Pancreas (tissue), 10 donors: ENCODE results near the gene OR2AT4. TPM values are rescaled to one million over a fixed set of nuclear protein-coding genes. Genes with fewer than 3 reads are reported as not detected.

Experiments
- ATAC-seq, 4 donors: fragments of 200-7000 bp; cut with Tn5 transposase; one replicate each; pipeline versions ENCODE4 v1.8.0 to v1.9.1; 2020; ENCODE audit warnings: mild to moderate bottlenecking in 4 of 4, moderate library complexity in 4 of 4
- DNase-seq, 6 donors: peaks; one replicate each; pipeline ENCODE4 v3.0.0-alpha.2; 2020
- FAIRE-seq: peaks from 2 replicates; lab custom pipeline; 2012; peaks lifted over from hg19 to GRCh38; lab: Jason Lieb, UNC
- H3K27ac ChIP-seq, 4 donors: fragments of 200-600 bp; sonication (generic); 1 replicate in 3 of 4; 2 replicates in 1 of 4; pipeline versions ENCODE4 v1.5.0 to v1.8.0; 2020
- H3K27me3 ChIP-seq, 4 donors: fragments of 200-600 bp; one replicate each; pipeline ENCODE4 v1.8.0; 2021
- H3K36me3 ChIP-seq, 3 donors: fragments of 200-600 bp; sonication (generic) in 1 of 3; one replicate each; pipeline versions ENCODE4 v1.5.0 to v1.8.0; 2020 to 2021
- H3K4me1 ChIP-seq, 3 donors: fragments of 200-600 bp; one replicate each; pipeline ENCODE4 v1.8.0; 2021
- H3K4me3 ChIP-seq, 4 donors: fragments of 200-600 bp; sonication (generic) in 2 of 4; one replicate each; pipeline versions ENCODE4 v1.5.0 to v1.8.0; 2020 to 2021
- H3K9me3 ChIP-seq, 4 donors: fragments of 200-600 bp; one replicate each; pipeline ENCODE4 v1.8.0; 2021
- CTCF ChIP-seq, 4 donors: fragments of 200-600 bp; sonication (generic) in 3 of 4; IDR thresholded peaks; one replicate each; pipeline versions ENCODE4 v1.5.0 to v1.8.0; 2021; ENCODE audit warnings: antibody characterized with exemption in 4 of 4
- WGBS, 2 donors: extraction: QIAGEN DNeasy Blood & Tissue Kit; methylation state at CpG; one replicate each; pipeline ENCODE4 v1.1.7; 2013; 5-methylcytosine and 5-hydroxymethylcytosine counted together
- intact Hi-C, 3 donors: fragments of 100-400 bp; cut with DNase I; formaldehyde crosslinking; loops; one replicate each; pipeline versions ENCODE4 v1.11.1 to v1.14.2; 2022
- polyA plus RNA-seq, 2 donors: library from polyadenylated mRNA; stranded (reverse); fragments of 200-250 nt; gene quantifications; one replicate each; pipeline ENCODE4 v1.2.3, GENCODE V29; 2013
- total RNA-seq, 6 donors: library from RNA; stranded (reverse); fragmentation: NEBNext Ultra II Directional in 4 of 6; extraction: Animal tissue kit (Norgen Biotek cat#: 25700) in 4 of 6; gene quantifications; one replicate each; pipeline versions ENCODE4 v1.2.1 to v1.2.4, GENCODE V29; 2021 to 2023
- donor health status: healthy with polysubstance abuse.
- donor health status: DM: no; HTN: no; CAD: no; lungs with moderate emphysema.
- donor health status: DM: no; HTN: no; CAD: no.
- donor health status: control.
- donor health status: control.
- donor health status: Bipolar disorder and iron deficiency.
- donor health status: DM: yes; HTN: yes; CAD: no.
- donor health status: DM: no; HTN: no; CAD: no.
- donor health status: DM: no; HTN: no; CAD: no.
- donor health status: DM: yes; HTN: yes; CAD: no.

The OR2AT4 gene
- total and polyA plus RNA-seq, 8 donors: under 0.01 TPM; not detected in 7

GRCh38 chr11:75035911-75036565, 60.6 kb downstream of the OR2AT4 start:
- H3K36me3 ChIP-seq: no peaks in the 10 kb centered on the region
- no peaks in the 10 kb centered on the region for H3K4me1 ChIP-seq
- no peak for DNase-seq
- FAIRE-seq: no peak
- no peaks in the 10 kb centered on the region for H3K27me3 ChIP-seq
- H3K27ac ChIP-seq: no peak overlapping the region
- intact Hi-C loops: no loop called here
- TF ChIP-seq CTCF (IDR thresholded peaks at IDR 0.05): no peak
- no peaks in the 10 kb centered on the region for H3K9me3 ChIP-seq
- ATAC-seq: no peak
- WGBS, 2 donors: 86 to 90% methylated on average over 3 of the region's 3 CpGs
- no peak overlapping the region for H3K4me3 ChIP-seq

- no peak for FAIRE-seq
- no peaks in the 10 kb centered on the region for H3K4me1 ChIP-seq
Observed at GRCh38 chr11:75035256-75035655, 61.4 kb downstream of the OR2AT4 start.

GRCh38 chr11:75033916-75034315, 62.8 kb downstream of the OR2AT4 start:
- no peak overlapping the region for H3K27ac ChIP-seq

More at GRCh38 chr11:75035256-75035655, 61.4 kb downstream of the OR2AT4 start:
- no peaks in the 10 kb centered on the region for H3K27me3 ChIP-seq
- H3K27ac ChIP-seq: no peak overlapping the region
- H3K36me3 ChIP-seq: no peaks in the 10 kb centered on the region
- no peak for TF ChIP-seq CTCF (IDR thresholded peaks at IDR 0.05)
- intact Hi-C loops: no loop called here
- no peak for ATAC-seq
- H3K4me3 ChIP-seq: no peak overlapping the region
- no peak for DNase-seq
- 82 to 83% methylated on average over 5 of the region's 5 CpGs for WGBS, 2 donors
- no peaks in the 10 kb centered on the region for H3K9me3 ChIP-seq

GRCh38 chr11:75032550-75032935, 64.1 kb downstream of the OR2AT4 start:
- intact Hi-C loops: loop anchor here in 2 of 3 donors (5.0 kb wide), 1 partner anchor 105 kb away; no protein-coding TSS in a partner anchor
- Histone ChIP-seq H3K27ac (no peak overlapping the region), H3K4me1 (no peaks in the 10 kb centered on the region), H3K4me3 (no peak overlapping the region), H3K9me3 (no peaks in the 10 kb centered on the region), H3K36me3 (no peaks in the 10 kb centered on the region), H3K27me3 (no peaks in the 10 kb centered on the region)
- FAIRE-seq (no peak), ATAC-seq (no peak), DNase-seq (no peak)
- TF ChIP-seq CTCF (IDR thresholded peaks at IDR 0.05): no peak
- WGBS, 2 donors: 63 to 73% methylated on average over 3 of the region's 3 CpGs

More at GRCh38 chr11:75033916-75034315, 62.8 kb downstream of the OR2AT4 start:
- H3K36me3 ChIP-seq: no peaks in the 10 kb centered on the region
- H3K27me3 ChIP-seq: no peaks in the 10 kb centered on the region
- no peak for ATAC-seq
- intact Hi-C loops: loop anchor here in 2 of 3 donors (5.0 kb wide), 1 partner anchor 107 kb away; no protein-coding TSS in a partner anchor
- no peaks in the 10 kb centered on the region for H3K4me1 ChIP-seq
- FAIRE-seq: no peak
- H3K4me3 ChIP-seq: no peak overlapping the region
- TF ChIP-seq CTCF (IDR thresholded peaks at IDR 0.05): no peak
- DNase-seq: no peak
- H3K9me3 ChIP-seq: no peaks in the 10 kb centered on the region
- whole genome bisulfite sequencing, 2 donors: 76 to 77% methylated on average over 3 of the region's 3 CpGs
